Gastroesophageal sphincter (tissue), 3 donors: ENCODE results near the gene RNF213.

Experiments
- EP300 ChIP-seq: sonication (generic); formaldehyde crosslinking; IDR thresholded peaks from one replicate; pipeline ENCODE4 v1.6.1; 2017; ENCODE audit warnings: antibody characterized with exemption, mild to moderate bottlenecking
- POLR2A ChIP-seq, 2 donors: fragments of 450-650 bp; IDR thresholded peaks; one replicate each; pipeline ENCODE4 v1.6.1; 2017; ENCODE audit warnings: antibody characterized with exemption in 2 of 2, mild to moderate bottlenecking in 2 of 2, moderate library complexity in 1 of 2
- POLR2AphosphoS5 ChIP-seq: sonication (generic); formaldehyde crosslinking; IDR thresholded peaks from one replicate; pipeline ENCODE4 v1.6.1; 2017; ENCODE audit warnings: antibody characterized with exemption
- TF ChIP-seq, protein P1 (sequence below), 4 experiments: fragments of 200-600 bp in 2 of 4; fragments of 450-650 bp in 2 of 4; sonication (generic) in 1 of 4; IDR thresholded peaks; one replicate each; pipeline ENCODE4 v1.5.1; 2017 to 2019; ENCODE audit warnings: antibody characterized with exemption in 4 of 4, mild to moderate bottlenecking in 2 of 4, moderate library complexity in 2 of 4

- TF ChIP-seq, protein P1, sequence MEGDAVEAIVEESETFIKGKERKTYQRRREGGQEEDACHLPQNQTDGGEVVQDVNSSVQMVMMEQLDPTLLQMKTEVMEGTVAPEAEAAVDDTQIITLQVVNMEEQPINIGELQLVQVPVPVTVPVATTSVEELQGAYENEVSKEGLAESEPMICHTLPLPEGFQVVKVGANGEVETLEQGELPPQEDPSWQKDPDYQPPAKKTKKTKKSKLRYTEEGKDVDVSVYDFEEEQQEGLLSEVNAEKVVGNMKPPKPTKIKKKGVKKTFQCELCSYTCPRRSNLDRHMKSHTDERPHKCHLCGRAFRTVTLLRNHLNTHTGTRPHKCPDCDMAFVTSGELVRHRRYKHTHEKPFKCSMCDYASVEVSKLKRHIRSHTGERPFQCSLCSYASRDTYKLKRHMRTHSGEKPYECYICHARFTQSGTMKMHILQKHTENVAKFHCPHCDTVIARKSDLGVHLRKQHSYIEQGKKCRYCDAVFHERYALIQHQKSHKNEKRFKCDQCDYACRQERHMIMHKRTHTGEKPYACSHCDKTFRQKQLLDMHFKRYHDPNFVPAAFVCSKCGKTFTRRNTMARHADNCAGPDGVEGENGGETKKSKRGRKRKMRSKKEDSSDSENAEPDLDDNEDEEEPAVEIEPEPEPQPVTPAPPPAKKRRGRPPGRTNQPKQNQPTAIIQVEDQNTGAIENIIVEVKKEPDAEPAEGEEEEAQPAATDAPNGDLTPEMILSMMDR (IDR thresholded peaks at IDR 0.05), result no peak
- TF ChIP-seq EP300 (no peak), POLR2A (IDR thresholded peaks at IDR 0.05) (no peak), POLR2AphosphoS5 (no peak)
These were observed 155.0 kb downstream of the RNF213 start for GRCh38 chr17:80415626-80416137.
